Measurements from ENCODE around the gene FTO.
A peak's percentile ranks its signal among the peaks of the same experiment; 100 is the strongest.

FTO gene

GRCh38 chr16:54106057-54106456, 402.1 kb downstream of the FTO start:
- DNase-seq = no peak

DNA sequence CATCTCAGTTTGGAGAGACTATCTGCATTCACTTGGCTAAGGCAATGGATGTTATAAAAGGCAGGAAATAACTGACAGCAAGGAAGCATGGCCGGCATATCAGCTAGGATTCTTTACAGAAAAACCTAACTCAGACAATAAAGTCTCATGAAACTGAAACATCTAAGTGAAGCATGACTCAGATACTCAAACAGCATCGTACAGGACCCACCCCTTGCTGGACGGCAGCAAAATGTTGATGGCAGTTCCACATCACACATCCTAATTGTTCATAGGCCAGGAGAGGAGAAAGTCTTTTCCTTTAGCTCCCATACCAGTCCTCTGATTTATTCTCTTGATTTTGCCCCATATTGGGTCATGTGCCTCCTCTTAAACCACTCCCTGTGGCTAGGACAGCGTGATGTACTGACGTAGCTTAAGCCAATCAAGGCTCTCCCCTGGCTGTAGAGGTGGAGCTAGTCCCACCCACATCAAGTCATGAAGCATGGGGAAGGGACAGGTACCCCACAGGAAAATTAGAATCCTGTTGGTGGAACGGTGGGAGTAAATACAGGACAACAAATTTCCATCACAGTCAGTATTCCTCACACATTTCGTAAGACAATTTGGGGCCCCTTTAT, 403.7 kb downstream of the FTO start:
- no peak for DNase-seq

DNA sequence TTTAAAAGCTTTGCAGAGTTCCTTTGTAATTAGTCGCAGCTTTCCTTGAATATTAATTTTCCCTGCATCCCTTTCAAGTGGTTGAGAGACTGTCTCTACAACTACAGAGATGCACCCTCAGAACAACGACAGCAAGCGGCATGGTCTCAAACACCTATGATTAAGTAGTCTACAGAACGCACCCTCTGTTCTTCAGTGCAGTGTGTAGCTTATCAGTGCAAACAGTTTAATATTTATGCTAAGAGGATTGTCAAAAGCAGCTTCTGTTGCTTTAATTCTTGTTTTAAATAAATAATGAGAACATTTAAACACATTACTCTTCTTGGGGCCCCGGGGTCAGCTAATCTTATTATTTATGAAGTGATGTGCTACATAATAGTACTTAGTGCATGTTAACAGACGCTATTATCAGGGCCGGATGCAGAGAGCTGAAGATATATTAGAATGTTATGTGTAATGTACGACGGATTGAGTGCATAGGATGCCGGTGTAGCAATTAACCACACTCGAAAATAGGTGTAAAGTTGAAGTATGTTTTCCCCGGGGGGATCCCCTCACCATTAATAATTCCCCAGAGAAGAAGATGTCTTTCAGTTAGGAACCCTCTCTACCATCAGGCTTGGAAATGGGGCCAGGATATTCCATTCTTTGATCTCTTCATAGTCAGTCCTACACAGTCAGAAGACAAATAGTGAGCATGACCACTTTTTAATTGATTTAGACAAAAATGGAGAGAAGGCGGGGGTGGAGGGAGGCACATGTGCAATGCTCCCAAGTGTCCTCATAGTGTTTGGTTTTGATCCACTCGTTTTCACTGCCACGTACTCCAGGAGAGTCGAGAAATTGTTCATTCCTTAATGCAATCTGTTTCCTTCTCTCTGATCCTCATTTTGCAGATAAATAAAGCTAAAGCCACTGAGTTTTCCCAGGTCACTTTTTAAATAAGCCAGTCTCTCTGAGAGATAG, 406.3 kb downstream of the FTO start:
- no peak for DNase-seq

- DNase-seq = no peak
These were observed 408.7 kb downstream of the FTO start for GRCh38 chr16:54112451-54113206.

DNA sequence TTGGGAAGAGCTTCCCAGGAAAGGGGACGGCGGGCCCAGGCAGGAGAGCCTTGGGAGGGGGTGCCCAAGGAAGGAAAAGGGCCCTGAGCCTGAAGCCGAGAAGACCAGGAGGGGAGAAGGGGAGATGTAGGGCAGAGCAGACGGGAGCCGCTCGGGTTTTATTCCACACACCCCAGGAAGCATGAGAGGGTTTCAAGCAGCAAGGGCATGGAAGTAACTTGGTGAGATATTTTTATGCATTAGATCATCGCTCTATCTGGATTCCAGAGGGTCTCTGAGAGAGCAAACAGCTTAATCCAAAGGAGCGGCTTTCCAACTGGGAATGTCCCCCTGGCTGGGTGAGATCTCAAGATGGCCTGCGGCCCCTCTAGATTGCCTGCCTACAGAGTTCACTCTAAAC, 411.6 kb downstream of the FTO start:
- DNase-seq = no peak

DNA sequence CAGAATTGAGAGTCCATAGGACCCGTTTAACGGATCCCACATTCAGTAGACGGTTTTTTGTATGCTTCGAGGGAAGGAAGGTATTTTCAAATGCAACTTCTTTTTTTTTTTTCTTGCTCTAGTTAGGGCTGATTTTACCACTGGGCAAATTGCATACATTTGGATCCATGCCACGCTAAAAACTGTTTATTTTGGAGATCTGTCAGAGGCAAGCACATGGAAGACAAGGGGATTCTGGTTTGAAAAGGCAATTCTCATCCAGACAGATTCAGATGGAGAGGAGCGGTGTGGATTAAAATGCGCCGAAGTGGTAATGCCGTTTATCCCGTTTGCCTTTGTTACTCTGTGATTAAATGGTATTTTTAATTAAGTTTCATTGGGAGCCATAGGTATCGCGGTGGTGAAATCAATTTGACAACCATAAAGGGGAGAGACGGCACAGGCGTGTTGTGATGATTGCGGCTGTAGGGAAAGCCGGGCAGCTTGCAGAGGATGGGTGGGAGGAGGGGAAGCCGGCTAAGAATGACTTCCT, 412.2 kb downstream of the FTO start:
- peak; percentile 9 for DNase-seq

- no peak for DNase-seq
These were observed 414.9 kb downstream of the FTO start for GRCh38 chr16:54118846-54119245.

- no peak for DNase-seq
These were observed 417.0 kb downstream of the FTO start for GRCh38 chr16:54120846-54121480.

DNA sequence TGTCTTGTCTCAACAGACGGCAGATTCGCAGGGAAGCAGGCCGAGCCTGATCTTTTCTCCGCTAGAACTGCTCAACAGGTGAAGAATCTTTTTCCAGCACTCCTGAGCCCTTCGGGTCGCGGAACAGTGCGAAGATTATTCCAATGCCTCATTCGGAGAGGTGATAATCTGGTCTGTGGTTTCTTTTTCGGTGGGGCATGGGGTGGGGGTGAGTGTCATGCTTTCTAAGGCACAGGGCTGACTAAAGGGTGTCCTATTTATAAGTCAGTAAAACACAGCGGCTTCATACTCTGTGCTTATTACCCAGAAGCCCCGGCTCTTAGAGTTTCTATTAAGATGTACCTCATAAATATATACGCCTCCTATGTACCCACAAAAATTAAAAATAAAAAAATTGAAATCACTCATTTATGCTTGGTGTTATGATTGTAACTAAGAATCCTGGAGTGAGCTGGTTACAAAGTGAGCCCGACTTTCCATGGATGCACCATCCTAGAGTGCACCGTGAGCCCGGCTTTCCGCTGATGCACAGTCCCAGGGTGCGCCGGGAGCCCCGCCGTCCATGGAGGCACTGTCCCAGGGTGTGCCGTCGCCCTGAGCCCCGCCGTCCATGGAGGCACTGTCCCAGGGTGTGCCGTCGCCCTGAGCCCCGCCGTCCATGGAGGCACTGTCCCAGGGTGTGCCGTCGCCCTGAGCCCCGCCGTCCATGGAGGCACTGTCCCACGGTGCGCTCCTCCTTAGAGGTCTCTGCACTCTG, 417.8 kb downstream of the FTO start:
- DNase-seq = no peak

DNA sequence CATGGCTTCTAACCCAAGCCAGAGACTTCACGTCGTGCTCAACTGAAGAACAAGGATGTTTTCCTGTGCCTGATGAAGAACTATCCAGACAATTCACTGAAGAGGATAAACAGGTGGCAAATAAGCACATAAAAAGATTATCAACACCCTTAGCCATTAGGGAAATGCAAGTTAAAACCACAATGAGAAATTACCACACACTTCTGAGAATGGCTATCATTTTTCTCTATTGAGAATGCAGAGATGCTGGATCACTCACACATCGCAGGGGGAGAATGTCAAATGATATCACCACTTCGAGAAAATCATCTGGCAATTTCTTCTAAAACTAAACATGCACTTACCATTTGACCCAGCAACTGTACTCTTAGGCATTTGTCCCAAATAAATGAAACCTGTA, 419.8 kb downstream of the FTO start:
- no peak for DNase-seq

GRCh38 chr16:54125751-54126655, 422.0 kb downstream of the FTO start:
- no peak for DNase-seq

DNA sequence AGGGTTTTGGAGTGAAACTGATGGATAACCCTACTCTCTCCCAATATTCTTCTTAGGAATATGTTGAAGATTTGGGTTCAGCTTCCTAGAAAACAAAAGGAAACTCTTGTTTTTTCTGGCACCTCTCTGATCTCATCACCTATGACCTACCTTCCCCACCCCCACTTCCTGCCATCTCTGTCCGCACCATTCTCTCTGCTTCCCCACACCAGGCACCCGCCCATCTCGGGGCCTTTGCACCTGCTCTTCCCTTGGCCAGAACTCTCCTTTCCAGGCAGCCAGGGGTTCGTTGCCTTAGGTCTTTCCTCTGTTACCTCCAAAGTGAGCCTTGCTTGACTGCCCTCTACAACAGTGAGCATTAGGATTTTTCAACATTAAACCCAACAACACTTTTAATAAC, 423.0 kb downstream of the FTO start:
- no peak for DNase-seq

DNA sequence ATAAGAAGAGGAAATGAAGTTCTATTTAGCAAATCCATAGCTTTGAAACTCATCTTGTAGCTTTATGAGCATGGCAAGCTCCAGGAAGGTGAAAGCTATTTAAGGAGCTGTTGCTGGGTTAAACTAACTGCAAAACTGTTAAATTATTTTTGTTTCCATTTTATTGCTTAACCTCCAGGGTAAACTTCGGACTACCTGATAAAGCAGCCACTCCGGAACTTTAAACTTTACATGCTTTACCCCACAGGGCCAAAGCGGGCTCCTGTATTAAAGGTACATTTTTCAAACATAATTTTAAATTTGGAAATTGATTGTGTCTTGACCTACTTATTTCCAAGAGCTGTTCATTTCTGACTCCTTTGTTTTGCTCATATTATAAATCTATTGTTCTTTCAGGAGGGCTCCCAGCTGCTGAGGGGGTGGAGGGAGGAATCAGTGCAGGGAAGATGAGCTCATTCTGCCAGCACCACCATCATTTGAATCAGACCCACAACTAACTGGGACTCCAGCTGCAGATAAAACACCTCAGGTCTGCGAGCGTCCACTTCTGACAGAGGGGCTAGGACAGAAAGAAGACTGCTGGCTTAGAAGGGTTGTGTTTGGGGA, 424.8 kb downstream of the FTO start:
- no peak for DNase-seq

GRCh38 chr16:54129810-54130209, 425.9 kb downstream of the FTO start:
- DNase-seq = no peak

- no peak for DNase-seq
These were observed 431.7 kb downstream of the FTO start for GRCh38 chr16:54135361-54136275.

GRCh38 chr16:54136276-54136625, 432.3 kb downstream of the FTO start:
- no peak for DNase-seq

GRCh38 chr16:54140057-54140787, 436.3 kb downstream of the FTO start:
- DNase-seq = no peak

- no peak for DNase-seq
These were observed 436.8 kb downstream of the FTO start for GRCh38 chr16:54140788-54141136.

GRCh38 chr16:54142787-54143186, 438.8 kb downstream of the FTO start:
- DNase-seq = no peak

All from NCI-H2029 treated with DMSO at 0.1 percent for 48 hours (cell line).